HCT116 (cell line): ENCODE data around the gene VTI1A. TPM values are rescaled to one million over a fixed set of nuclear protein-coding genes. Genes with fewer than 3 reads are reported as not detected.

Source experiments
- ATAC-seq: fragments of 200-7000 bp; cut with Tn5 transposase; 2 replicates; pipeline ENCODE4 v1.9.1; 2020; ENCODE audit warnings: mild to moderate bottlenecking, moderate library complexity
- BruUV-seq: library from RNA; stranded (reverse); fragments of 400-500 nt; replicated peaks from 2 replicates; lab custom pipeline; 2021; lab: Mats Ljungman, UMichigan
- CTCF ChIA-PET: fragments of 300-600 bp; sonication (Branson Sonifier 250); formaldehyde crosslinking; loops from one replicate; lab custom pipeline; 2021; ENCODE audit warnings: antibody characterized with exemption; lab: Charles Lee
- POLR2A ChIA-PET: fragments of 300-600, 350-600 bp; sonication (Branson Sonifier 250); formaldehyde crosslinking; loops from one replicate; lab custom pipeline; 2021; ENCODE audit warnings: antibody characterized with exemption; lab: Charles Lee
- RAD21 ChIA-PET, 2 experiments: fragments of 300-600 bp; sonication (Branson Sonifier 250); formaldehyde crosslinking; loops; one replicate each; lab custom pipeline; 2023; ENCODE audit warnings: low total read pairs in 2 of 2; ENCODE audit not compliant: uncharacterized antibody in 2 of 2, unreplicated experiment in 2 of 2, low non-redundant PET in 1 of 2; lab: Charles Lee
- DNase-seq: peaks from one replicate; pipeline ENCODE4 v3.0.0-alpha.2; 2010; ENCODE audit warnings: low read depth, low spot score
- H2AFZ ChIP-seq: fragments of 200-600 bp; shearing (Covaris generic), sonication (generic); 2 replicates; pipeline ENCODE4 v1.6.1; 2017; ENCODE audit warnings: low read depth, mixed run types, mixed read lengths, antibody characterized with exemption, low read length; ENCODE audit not compliant: poor library complexity, severe bottlenecking
- H3K27ac ChIP-seq: 2 replicates; pipeline ENCODE4 v1.5.1; 2012; ENCODE audit warnings: low read depth, low read length
- H3K27me3 ChIP-seq: fragments of 200-600 bp; sonication (generic); 2 replicates; pipeline ENCODE4 v1.6.1; 2016; ENCODE audit warnings: mixed run types, low read length, mixed read lengths; ENCODE audit not compliant: insufficient read depth
- H3K36me3 ChIP-seq, 2 experiments: fragments of 200-500 bp in 1 of 2; fragments of 200-600 bp in 1 of 2; sonication (Bioruptor generic) in 1 of 2; sonication (generic) in 1 of 2; 2 replicates each; pipeline versions ENCODE4 v1.5.1 to v1.6.1; 2014 to 2016; ENCODE audit warnings: low read length in 2 of 2, inconsistent platforms in 1 of 2, mixed read lengths in 1 of 2, mixed run types in 1 of 2; ENCODE audit not compliant: insufficient read depth in 2 of 2, control insufficient read depth in 1 of 2
- H3K4me1 ChIP-seq, 2 experiments: fragments of 200-600 bp in 1 of 2; sonication (generic) in 1 of 2; 2 replicates each; pipeline versions ENCODE4 v1.5.1 to v1.6.1; 2012 to 2017; ENCODE audit warnings: low read length in 2 of 2, inconsistent platforms in 1 of 2, mild to moderate bottlenecking in 1 of 2, mixed read lengths in 1 of 2, mixed run types in 1 of 2, moderate library complexity in 1 of 2; ENCODE audit not compliant: insufficient read depth in 2 of 2, control insufficient read depth in 1 of 2
- H3K4me2 ChIP-seq: fragments of 200-600 bp; sonication (generic); 2 replicates; pipeline ENCODE4 v1.6.1; 2017; ENCODE audit warnings: mixed run types, low read length, mixed read lengths
- H3K4me3 ChIP-seq, 2 experiments: fragments of 200-600 bp in 1 of 2; sonication (generic) in 1 of 2; replicated peaks in 1 of 2; 2 replicates each; pipeline ENCODE4 v1.5.1; 2011 to 2016; ENCODE audit warnings: low read length in 2 of 2, control low read depth in 1 of 2, low read depth in 1 of 2, mild to moderate bottlenecking in 1 of 2, mixed read lengths in 1 of 2, mixed run types in 1 of 2
- H3K79me2 ChIP-seq: fragments of 200-600 bp; sonication (generic); 2 replicates; pipeline ENCODE4 v1.6.1; 2017; ENCODE audit warnings: mild to moderate bottlenecking, mixed run types, low read length, moderate library complexity, mixed read lengths; ENCODE audit not compliant: insufficient read depth
- H3K9ac ChIP-seq: fragments of 200-600 bp; sonication (generic); 2 replicates; pipeline ENCODE4 v1.6.1; 2016; ENCODE audit warnings: low read length, mixed read lengths
- H3K9me2 ChIP-seq: fragments of 200-600 bp; sonication (generic), shearing (Covaris generic); 2 replicates; pipeline ENCODE4 v1.6.1; 2017; ENCODE audit warnings: mixed run types, mild to moderate bottlenecking, moderate library complexity; ENCODE audit not compliant: insufficient read depth
- H3K9me3 ChIP-seq, 2 experiments: fragments of 200-500 bp in 1 of 2; fragments of 200-600 bp in 1 of 2; sonication (Bioruptor generic) in 1 of 2; sonication (generic) in 1 of 2; 2 replicates each; pipeline ENCODE4 v1.6.1; 2014 to 2017; ENCODE audit warnings: low read length in 2 of 2, mixed read lengths in 2 of 2, inconsistent platforms in 1 of 2, low read depth in 1 of 2, mild to moderate bottlenecking in 1 of 2, mixed run types in 1 of 2, moderate library complexity in 1 of 2; ENCODE audit not compliant: control insufficient read depth in 1 of 2, insufficient read depth in 1 of 2
- H4K20me1 ChIP-seq: fragments of 200-600 bp; sonication (generic), shearing (Covaris generic); 2 replicates; pipeline ENCODE4 v1.6.1; 2017; ENCODE audit warnings: mixed run types, mild to moderate bottlenecking, moderate library complexity; ENCODE audit not compliant: insufficient read depth
- ATF3 ChIP-seq: IDR thresholded peaks from 2 replicates; pipeline ENCODE4 v1.6.1; 2012
- EZH2 ChIP-seq: fragments of 200-600 bp; sonication (generic); IDR thresholded peaks from 2 replicates; pipeline ENCODE4 v1.6.1; 2017; ENCODE audit warnings: antibody characterized with exemption, mixed run types
- FOSL1 ChIP-seq: IDR thresholded peaks from 2 replicates; pipeline ENCODE4 v1.6.1; 2012; ENCODE audit warnings: low read depth
- POLR2A ChIP-seq: IDR thresholded peaks from 2 replicates; pipeline ENCODE4 v1.7.0; 2011; ENCODE audit warnings: borderline replicate concordance; ENCODE audit not compliant: insufficient read depth, insufficient read length; ENCODE audit errors: extremely low read depth
- POLR2AphosphoS5 ChIP-seq: IDR thresholded peaks from 2 replicates; pipeline ENCODE4 v1.6.1; 2011; ENCODE audit warnings: mild to moderate bottlenecking, low read depth, low read length, moderate library complexity
- RAD21 ChIP-seq: IDR thresholded peaks from 2 replicates; pipeline ENCODE4 v1.6.1; 2012; ENCODE audit warnings: low read depth, mild to moderate bottlenecking
- SP1 ChIP-seq: IDR thresholded peaks from 2 replicates; pipeline ENCODE4 v1.6.1; 2012; ENCODE audit warnings: low read depth
- SRF ChIP-seq: IDR thresholded peaks from 2 replicates; pipeline ENCODE4 v1.6.1; 2012; ENCODE audit warnings: low read depth
- TCF7L2 ChIP-seq: IDR thresholded peaks from 2 replicates; pipeline ENCODE4 v1.7.0; 2011; ENCODE audit warnings: borderline replicate concordance, inconsistent platforms; ENCODE audit not compliant: insufficient read depth, insufficient read length; ENCODE audit errors: extremely low read depth
- YY1 ChIP-seq: IDR thresholded peaks from 2 replicates; pipeline ENCODE4 v1.6.1; 2011; ENCODE audit warnings: low read length, low read depth, moderate library complexity, mild to moderate bottlenecking; ENCODE audit not compliant: insufficient replicate concordance; ENCODE audit errors: extremely low read depth
- ZFX ChIP-seq: fragments of 450-650 bp; IDR thresholded peaks from 2 replicates; pipeline ENCODE4 v1.6.1; 2017
- ZNF274 ChIP-seq: fragments of 200-500 bp; sonication (Bioruptor generic); IDR thresholded peaks from 2 replicates; pipeline ENCODE4 v1.6.1; 2014; ENCODE audit warnings: mild to moderate bottlenecking, low read depth, low read length, inconsistent platforms
- intact Hi-C: fragments of 100-400 bp; cut with micrococcal nuclease; formaldehyde crosslinking; loops from 2 replicates; pipeline ENCODE4 v1.10.0; 2022
- total RNA-seq: library from RNA; stranded (reverse); gene quantifications from one replicate; pipeline ENCODE4 v1.2.1, GENCODE V29; 2021; ENCODE audit not compliant: unreplicated experiment

Gene VTI1A
- total RNA-seq, 1 experiment from 2014 or later, result 80.7 TPM

- Histone ChIP-seq H3K4me2 (peak overlapping the region; percentile 0; the same call in 1 of the 2 replicates), H3K4me1 (peaks cover 81 to 90% of the 10 kb centered on the region in 2 experiments), H3K9me2 (no peaks in the 10 kb centered on the region), H2AFZ (no peak overlapping the region), H3K36me3 (no peaks in the 10 kb centered on the region), H3K4me3 (no peak overlapping the region), H3K9me3 (no peaks in the 10 kb centered on the region), H3K9ac (peak overlapping the region; percentile 25; the same call in 1 of the 2 replicates), H4K20me1 (no peaks in the 10 kb centered on the region), H3K27ac (peak overlapping the region; percentile 23; the same call in 1 of the 2 replicates), H3K79me2 (peaks cover 93% of the 10 kb centered on the region), H3K27me3 (no peaks in the 10 kb centered on the region)
- ChIA-PET RAD21 (no interaction called here), CTCF (interaction anchor here (3.5 kb wide), 1 partner anchor 9 kb away, joined by 24 read pairs; no protein-coding TSS in a partner anchor), POLR2A (interaction anchor here (1.6 kb wide), 1 partner anchor 10 kb away, joined by 4 read pairs; no protein-coding TSS in a partner anchor)
- no TSS peak for BruUV-seq
- TF ChIP-seq POLR2AphosphoS5 (no peak), RAD21 (no peak), SP1 (no peak; the same call in 1 of the 2 replicates), POLR2A (no peak), ZNF274 (no peak), YY1 (no peak), EZH2 (no peak), FOSL1 (no peak), ATF3 (no peak), SRF (no peak), ZFX (no peak), TCF7L2 (no peak)
- DNase-seq (no peak), ATAC-seq (no peak)
- intact Hi-C loops, result loop anchor here (5.0 kb wide), 1 partner anchor 471 kb away; the partner anchor contains the start of gene TCF7L2
Measured at GRCh38 chr10:112481602-112482001, 34.6 kb downstream of the VTI1A start.
